GM12878 (cell line): ENCODE measurements around the gene AKAP13. TPM values are rescaled to one million over a fixed set of nuclear protein-coding genes. Genes with fewer than 3 reads are reported as not detected.

Source experiments
- ATAC-seq: fragments of 200-7000 bp; cut with Tn5 transposase; 3 replicates; pipeline ENCODE4 v1.9.1; 2020; ENCODE audit warnings: mild to moderate bottlenecking, moderate library complexity
- BruUV-seq: library from RNA; stranded (reverse); fragments of 400-500 nt; replicated peaks from 2 replicates; lab custom pipeline; 2021; lab: Mats Ljungman, UMichigan
- CTCF ChIA-PET: fragments of 300-600 bp; sonication (Branson Sonifier 250); formaldehyde crosslinking; extraction: SDS; loops from one replicate; lab custom pipeline; 2021; ENCODE audit warnings: inconsistent platforms; lab: Yijun Ruan, JAX
- POLR2A ChIA-PET: fragments of 350-600 bp; formaldehyde crosslinking; extraction: SDS; loops from one replicate; lab custom pipeline; 2021; ENCODE audit warnings: inconsistent platforms; lab: Charles Lee
- RAD21 ChIA-PET: fragments of 300-600 bp; sonication (Branson Sonifier 250); formaldehyde crosslinking; loops from one replicate; lab custom pipeline; 2023; ENCODE audit warnings: antibody characterized with exemption; ENCODE audit not compliant: unreplicated experiment; lab: Charles Lee
- SMC1A ChIA-PET: fragments of 300-600 bp; sonication (Branson Sonifier 250); formaldehyde crosslinking; loops from one replicate; lab custom pipeline; 2023; ENCODE audit not compliant: unreplicated experiment, uncharacterized antibody; lab: Charles Lee
- DNase-seq: peaks from one replicate; pipeline ENCODE4 v3.0.0-alpha.2; 2011; ENCODE audit warnings: low read depth, low spot score
- FAIRE-seq: peaks from 3 replicates; lab custom pipeline; 2011; peaks lifted over from hg19 to GRCh38; lab: Jason Lieb, UNC
- H2AFZ ChIP-seq: 2 replicates; pipeline ENCODE4 v1.6.0; 2011; ENCODE audit warnings: low read depth, low read length, control low read depth; ENCODE audit not compliant: control insufficient read depth
- H3K27ac ChIP-seq: 2 replicates; pipeline ENCODE4 v1.5.1; 2011; ENCODE audit warnings: control low read depth; ENCODE audit not compliant: control insufficient read depth, insufficient read depth
- H3K27me3 ChIP-seq, 2 experiments: replicated peaks in 1 of 2; 2 replicates each; pipeline versions ENCODE4 v1.6.0 to v1.6.1; 2011; ENCODE audit warnings: low read length in 1 of 2; ENCODE audit not compliant: control insufficient read depth in 2 of 2, insufficient read depth in 2 of 2
- H3K36me3 ChIP-seq, 2 experiments: 2 replicates each; pipeline ENCODE4 v1.5.1; 2011; ENCODE audit warnings: low read length in 1 of 2; ENCODE audit not compliant: control insufficient read depth in 2 of 2, insufficient read depth in 2 of 2
- H3K4me1 ChIP-seq: 2 replicates; pipeline ENCODE4 v1.6.1; 2011; ENCODE audit warnings: mild to moderate bottlenecking, low read length, moderate library complexity, mixed read lengths; ENCODE audit not compliant: control insufficient read depth, insufficient read depth
- H3K4me2 ChIP-seq: 2 replicates; pipeline ENCODE4 v1.6.0; 2011; ENCODE audit warnings: control low read depth; ENCODE audit not compliant: control insufficient read depth, insufficient read depth
- H3K4me3 ChIP-seq: fragments of 200-600 bp; sonication (generic); 2 replicates; pipeline ENCODE4 v1.5.1; 2016
- H3K79me2 ChIP-seq: 2 replicates; pipeline ENCODE4 v1.6.0; 2011; ENCODE audit warnings: low read length; ENCODE audit not compliant: control insufficient read depth, insufficient read depth
- H3K9ac ChIP-seq: 2 replicates; pipeline ENCODE4 v1.8.0; 2011; ENCODE audit warnings: low read length, control low read depth, mixed read lengths; ENCODE audit not compliant: control insufficient read depth, insufficient read depth
- H3K9me3 ChIP-seq: replicated peaks from 3 replicates; pipeline ENCODE4 v1.5.1; 2011; ENCODE audit warnings: mild to moderate bottlenecking, low read length; ENCODE audit not compliant: control insufficient read depth, insufficient read depth
- H4K20me1 ChIP-seq: 2 replicates; pipeline ENCODE4 v1.6.0; 2011; ENCODE audit not compliant: control insufficient read depth, insufficient read depth
- BACH1 ChIP-seq: fragments of 450-650 bp; IDR thresholded peaks from 2 replicates; pipeline ENCODE4 v1.6.1; 2017; ENCODE audit warnings: mild to moderate bottlenecking, borderline replicate concordance
- BCL11A ChIP-seq: IDR thresholded peaks from 2 replicates; pipeline ENCODE4 v1.6.1; 2011; ENCODE audit warnings: low read depth, low read length
- CBFB ChIP-seq: IDR thresholded peaks from 2 replicates; pipeline ENCODE4 v1.6.1; 2016; ENCODE audit warnings: antibody characterized with exemption, low read depth
- E2F8 ChIP-seq: fragments of 450-650 bp; IDR thresholded peaks from 2 replicates; pipeline ENCODE4 v1.6.1; 2018; ENCODE audit warnings: mild to moderate bottlenecking, low read depth, moderate library complexity; ENCODE audit not compliant: partially characterized antibody
- HDGF ChIP-seq: fragments of 450-650 bp; IDR thresholded peaks from 2 replicates; pipeline ENCODE4 v1.6.1; 2016; ENCODE audit warnings: antibody characterized with exemption
- HSF1 ChIP-seq: fragments of 150-350 bp; IDR thresholded peaks from 2 replicates; pipeline ENCODE4 v1.6.1; 2014; ENCODE audit warnings: mild to moderate bottlenecking, low read depth, low read length
- MYB ChIP-seq: fragments of 150-350 bp; IDR thresholded peaks from 2 replicates; pipeline ENCODE4 v1.6.1; 2014; ENCODE audit warnings: mild to moderate bottlenecking, low read depth, low read length, borderline replicate concordance
- NFYB ChIP-seq: IDR thresholded peaks from 2 replicates; pipeline ENCODE4 v1.6.1; 2011; ENCODE audit warnings: low read depth, mild to moderate bottlenecking, low read length, improper control_type of control experiment, moderate library complexity; ENCODE audit not compliant: insufficient read depth
- RUNX3 ChIP-seq: IDR thresholded peaks from 2 replicates; pipeline ENCODE4 v1.6.1; 2012; ENCODE audit warnings: low read length, inconsistent platforms
- SMAD1 ChIP-seq: fragments of 450-650 bp; IDR thresholded peaks from 2 replicates; pipeline ENCODE4 v1.6.1; 2018; ENCODE audit warnings: mild to moderate bottlenecking, low read depth; ENCODE audit not compliant: partially characterized antibody
- ZSCAN29 ChIP-seq: fragments of 450-650 bp; IDR thresholded peaks from 2 replicates; pipeline ENCODE4 v1.6.1; 2017; ENCODE audit warnings: mild to moderate bottlenecking, moderate library complexity
- WGBS: methylation state at CpG from one replicate; pipeline ENCODE4 v1.1.6; 2016; ENCODE audit warnings: low lambda C conversion rate; ENCODE audit not compliant: insufficient replicate concordance, insufficient coverage; ENCODE audit errors: missing lambda C conversion rate; 5-methylcytosine and 5-hydroxymethylcytosine counted together
- in situ Hi-C: fragments of 300-500 bp; cut with MboI; formaldehyde crosslinking; loops from 9 replicates; pipeline ENCODE4 v1.14.3; 2018; ENCODE audit warnings: mixed read lengths
- intact Hi-C: fragments of 100-400 bp; cut with micrococcal nuclease; formaldehyde crosslinking; loops from one replicate; pipeline ENCODE4 v1.14.2; 2022; ENCODE audit not compliant: unreplicated experiment
- polyA plus RNA-seq, 11 experiments: library from polyadenylated mRNA; depleted of rRNA in 4 of 11; unstranded in 6 of 11; stranded (reverse) in 5 of 11; fragments of >200 nt; fragmentation: Nextera tagmentation in 4 of 11; fragmentation: Illumina TruSeq in 1 of 11; extraction: Ambion mirVana in 4 of 11; extraction: Trizol in 1 of 11; gene quantifications; 1 replicate in 1 of 11; 2 replicates in 10 of 11; pipeline versions ENCODE4 v1.2.1 to v1.2.3, GENCODE V29; 2011 to 2016; ENCODE audit warnings: inconsistent platforms in 2 of 11, missing spikeins in 2 of 11, low read depth in 1 of 11
- total RNA-seq, 4 experiments: library from RNA; depleted of rRNA in 3 of 4; stranded (reverse); fragments of >200 nt in 3 of 4; fragmentation: Illumina TruSeq in 1 of 4; extraction: Trizol in 1 of 4; gene quantifications; 2 replicates each; pipeline versions ENCODE4 v1.2.1 to v1.2.3, GENCODE V29; 2013 to 2021
- TF ChIP-seq, protein P1 (sequence below): fragments of 450-650 bp; conservative IDR thresholded peaks from 2 replicates; pipeline ENCODE4 v1.6.1; 2017; ENCODE audit warnings: mild to moderate bottlenecking, moderate library complexity
- TF ChIP-seq, protein P2 (sequence below): fragments of 450-650 bp; formaldehyde crosslinking; IDR thresholded peaks from 2 replicates; pipeline ENCODE4 v1.4.0; 2020; ENCODE audit warnings: mild to moderate bottlenecking, moderate library complexity

AKAP13 gene
- total and polyA plus RNA-seq, 10 of the 15 experiments (the other 5 are each of a cell fraction or from before 2014, with no cell fraction given): 14.4 to 74.9 (median 55.1) TPM

DNA sequence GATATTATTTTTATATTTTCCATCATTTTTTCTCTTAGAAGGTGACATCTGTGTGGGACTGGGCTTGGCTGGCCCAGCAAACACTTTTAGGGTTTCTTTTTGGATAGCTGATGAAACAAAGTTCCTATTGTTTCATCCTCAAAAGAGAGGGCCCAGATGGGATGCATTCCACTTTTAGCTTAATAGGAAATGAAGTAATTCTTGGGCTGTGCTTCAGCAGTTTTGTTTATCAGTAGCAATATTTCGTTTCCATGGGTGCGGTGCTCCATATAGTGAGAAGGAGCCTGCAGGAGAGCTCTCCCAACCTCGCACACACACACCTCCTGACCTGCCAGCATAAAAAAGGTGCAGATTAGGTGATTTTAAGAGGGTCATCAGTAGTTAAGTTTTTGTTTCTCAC, 147.5 kb downstream of the AKAP13 start (continued):
- TF ChIP-seq, protein P1, sequence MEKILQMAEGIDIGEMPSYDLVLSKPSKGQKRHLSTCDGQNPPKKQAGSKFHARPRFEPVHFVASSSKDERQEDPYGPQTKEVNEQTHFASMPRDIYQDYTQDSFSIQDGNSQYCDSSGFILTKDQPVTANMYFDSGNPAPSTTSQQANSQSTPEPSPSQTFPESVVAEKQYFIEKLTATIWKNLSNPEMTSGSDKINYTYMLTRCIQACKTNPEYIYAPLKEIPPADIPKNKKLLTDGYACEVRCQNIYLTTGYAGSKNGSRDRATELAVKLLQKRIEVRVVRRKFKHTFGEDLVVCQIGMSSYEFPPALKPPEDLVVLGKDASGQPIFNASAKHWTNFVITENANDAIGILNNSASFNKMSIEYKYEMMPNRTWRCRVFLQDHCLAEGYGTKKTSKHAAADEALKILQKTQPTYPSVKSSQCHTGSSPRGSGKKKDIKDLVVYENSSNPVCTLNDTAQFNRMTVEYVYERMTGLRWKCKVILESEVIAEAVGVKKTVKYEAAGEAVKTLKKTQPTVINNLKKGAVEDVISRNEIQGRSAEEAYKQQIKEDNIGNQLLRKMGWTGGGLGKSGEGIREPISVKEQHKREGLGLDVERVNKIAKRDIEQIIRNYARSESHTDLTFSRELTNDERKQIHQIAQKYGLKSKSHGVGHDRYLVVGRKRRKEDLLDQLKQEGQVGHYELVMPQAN: no peak

GRCh38 chr15:85530079-85530478, 149.7 kb downstream of the AKAP13 start:
- Histone ChIP-seq H3K4me1 (peaks cover 27% of the 10 kb centered on the region), H3K36me3 (peaks cover 0 to 5% of the 10 kb centered on the region in 2 experiments; a peak in 2 of 4 replicates), H3K4me3 (no peak overlapping the region), H3K9me3 (no peaks in the 10 kb centered on the region), H2AFZ (no peak overlapping the region), H3K27ac (no peak overlapping the region), H3K27me3 (no peaks in the 10 kb centered on the region), H3K79me2 (no peaks in the 10 kb centered on the region; the same call in 1 of the 2 replicates), H4K20me1 (peaks cover 3% of the 10 kb centered on the region; the same call in 1 of the 2 replicates), H3K4me2 (no peak overlapping the region)
- intact Hi-C loops: no loop called here
- 85% methylated on average over 7 of the region's 7 CpGs for WGBS
- RAD21 ChIA-PET: no interaction called here
- POLR2A ChIA-PET: no interaction called here
- in situ Hi-C loops: no loop called here
- DNase-seq (no peak), ATAC-seq (no peak), FAIRE-seq (no peak)
- CTCF ChIA-PET: no interaction called here
- SMC1A ChIA-PET: no interaction called here
- TF ChIP-seq HDGF (no peak), RUNX3 (no peak), HSF1 (no peak), SMAD1 (no peak), BACH1 (no peak), BCL11A (no peak), E2F8 (no peak), MYB (no peak), CBFB (no peak), ZSCAN29 (no peak), NFYB (no peak)
- TF ChIP-seq, protein P2, sequence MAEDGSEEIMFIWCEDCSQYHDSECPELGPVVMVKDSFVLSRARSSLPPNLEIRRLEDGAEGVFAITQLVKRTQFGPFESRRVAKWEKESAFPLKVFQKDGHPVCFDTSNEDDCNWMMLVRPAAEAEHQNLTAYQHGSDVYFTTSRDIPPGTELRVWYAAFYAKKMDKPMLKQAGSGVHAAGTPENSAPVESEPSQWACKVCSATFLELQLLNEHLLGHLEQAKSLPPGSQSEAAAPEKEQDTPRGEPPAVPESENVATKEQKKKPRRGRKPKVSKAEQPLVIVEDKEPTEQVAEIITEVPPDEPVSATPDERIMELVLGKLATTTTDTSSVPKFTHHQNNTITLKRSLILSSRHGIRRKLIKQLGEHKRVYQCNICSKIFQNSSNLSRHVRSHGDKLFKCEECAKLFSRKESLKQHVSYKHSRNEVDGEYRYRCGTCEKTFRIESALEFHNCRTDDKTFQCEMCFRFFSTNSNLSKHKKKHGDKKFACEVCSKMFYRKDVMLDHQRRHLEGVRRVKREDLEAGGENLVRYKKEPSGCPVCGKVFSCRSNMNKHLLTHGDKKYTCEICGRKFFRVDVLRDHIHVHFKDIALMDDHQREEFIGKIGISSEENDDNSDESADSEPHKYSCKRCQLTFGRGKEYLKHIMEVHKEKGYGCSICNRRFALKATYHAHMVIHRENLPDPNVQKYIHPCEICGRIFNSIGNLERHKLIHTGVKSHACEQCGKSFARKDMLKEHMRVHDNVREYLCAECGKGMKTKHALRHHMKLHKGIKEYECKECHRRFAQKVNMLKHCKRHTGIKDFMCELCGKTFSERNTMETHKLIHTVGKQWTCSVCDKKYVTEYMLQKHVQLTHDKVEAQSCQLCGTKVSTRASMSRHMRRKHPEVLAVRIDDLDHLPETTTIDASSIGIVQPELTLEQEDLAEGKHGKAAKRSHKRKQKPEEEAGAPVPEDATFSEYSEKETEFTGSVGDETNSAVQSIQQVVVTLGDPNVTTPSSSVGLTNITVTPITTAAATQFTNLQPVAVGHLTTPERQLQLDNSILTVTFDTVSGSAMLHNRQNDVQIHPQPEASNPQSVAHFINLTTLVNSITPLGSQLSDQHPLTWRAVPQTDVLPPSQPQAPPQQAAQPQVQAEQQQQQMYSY: no peak
- TF ChIP-seq, all 136 proteins: peak for 0
- H3K9ac ChIP-seq: no peak overlapping the region
- no TSS peak for BruUV-seq
